ENCODE measurements around the gene XRN2.

XRN2 gene

GRCh38 chr20:21303061-21303871 lies at the start of gene XRN2:
Gene XRN2, plus strand, starts transcription at chr20:21303331. Its CDS starts 68 bp downstream, at chr20:21303399.
- DNase-seq (ENCODE audit: low spot score) = peak; percentile 97

GRCh38 chr20:21257192-21257591 lies 45.9 kb upstream of the XRN2 start:
- DNase-seq (ENCODE audit: low spot score) = no peak

GRCh38 chr20:21258411-21258810 lies 44.7 kb upstream of the XRN2 start:
- no peak for DNase-seq (ENCODE audit: low spot score)

- no peak for DNase-seq (ENCODE audit: low spot score)
Observed at GRCh38 chr20:21259346-21259745, 43.8 kb upstream of the XRN2 start.

- DNase-seq (ENCODE audit: low spot score) = no peak
Observed at GRCh38 chr20:21262812-21263211, 40.3 kb upstream of the XRN2 start.

GRCh38 chr20:21265261-21266190 lies 37.6 kb upstream of the XRN2 start:
- DNase-seq (ENCODE audit: low spot score) = no peak

GRCh38 chr20:21266191-21266536 lies 37.0 kb upstream of the XRN2 start:
- no peak for DNase-seq (ENCODE audit: low spot score)

GRCh38 chr20:21269772-21270171 lies 33.4 kb upstream of the XRN2 start:
- no peak for DNase-seq (ENCODE audit: low spot score)

GRCh38 chr20:21270806-21271205 lies 32.3 kb upstream of the XRN2 start:
- DNase-seq (ENCODE audit: low spot score) = no peak

GRCh38 chr20:21272279-21272678 lies 30.9 kb upstream of the XRN2 start:
- DNase-seq (ENCODE audit: low spot score) = no peak

- no peak for DNase-seq (ENCODE audit: low spot score)
Observed at GRCh38 chr20:21272679-21273078, 30.5 kb upstream of the XRN2 start.

GRCh38 chr20:21273755-21274386 lies 29.3 kb upstream of the XRN2 start:
- DNase-seq (ENCODE audit: low spot score) = no peak

GRCh38 chr20:21278829-21279228 lies 24.3 kb upstream of the XRN2 start:
- no peak for DNase-seq (ENCODE audit: low spot score)

- no peak for DNase-seq (ENCODE audit: low spot score)
Observed at GRCh38 chr20:21279706-21280521, 23.2 kb upstream of the XRN2 start.

GRCh38 chr20:21280522-21281016 lies 22.6 kb upstream of the XRN2 start:
- no peak for DNase-seq (ENCODE audit: low spot score)

GRCh38 chr20:21286775-21287174 lies 16.4 kb upstream of the XRN2 start:
- no peak for DNase-seq (ENCODE audit: low spot score)

- DNase-seq (ENCODE audit: low spot score) = no peak
Observed at GRCh38 chr20:21288587-21289370, 14.4 kb upstream of the XRN2 start.

GRCh38 chr20:21289651-21290050 lies 13.5 kb upstream of the XRN2 start:
- DNase-seq (ENCODE audit: low spot score) = no peak

- DNase-seq (ENCODE audit: low spot score) = no peak
Observed at GRCh38 chr20:21291026-21291425, 12.1 kb upstream of the XRN2 start.

- DNase-seq (ENCODE audit: low spot score) = no peak
Observed at GRCh38 chr20:21294755-21295154, 8.4 kb upstream of the XRN2 start.
